Subcutaneous adipose tissue (tissue), 4 donors: Measurements from ENCODE around the gene KATNB1. TPM values are rescaled to one million over a fixed set of nuclear protein-coding genes. Genes with fewer than 3 reads are reported as not detected.

Source experiments
- CTCF ChIP-seq: fragments of 450-650 bp; IDR thresholded peaks from one replicate; pipeline ENCODE4 v1.5.1; 2016; ENCODE audit warnings: low read depth, mild to moderate bottlenecking, control low read depth, antibody characterized with exemption, moderate library complexity
- total RNA-seq, 4 donors: library from RNA; depleted of rRNA; stranded (reverse); fragments of >200 nt; gene quantifications; one replicate each; pipeline ENCODE4 v1.1.0, GENCODE V29; 2016

Gene KATNB1
- 10 to 100 TPM in 2 of 4 donors, 1 to 10 TPM in 2; 8.6 to 14.3 (median 10.7) TPM for total RNA-seq

- TF ChIP-seq CTCF = no peak
These were observed at the start of gene KATNB1 for GRCh38 chr16:57735755-57736418. Gene KATNB1 (plus strand): TSS chr16:57735770. CDS start chr16:57737244, 1,474 bp downstream.

GRCh38 chr16:57686577-57686976 is 49.0 kb upstream of the KATNB1 start:
- TF ChIP-seq CTCF = no peak

- TF ChIP-seq CTCF = no peak
These were observed 48.1 kb upstream of the KATNB1 start for GRCh38 chr16:57687363-57687929.

- no peak for TF ChIP-seq CTCF
These were observed 47.0 kb upstream of the KATNB1 start for GRCh38 chr16:57688487-57688986.

GRCh38 chr16:57688987-57689761 is 46.4 kb upstream of the KATNB1 start:
- TF ChIP-seq CTCF = no peak

- TF ChIP-seq CTCF = no peak
These were observed 45.6 kb upstream of the KATNB1 start for GRCh38 chr16:57689762-57690558.
